Activated T-cell treated with anti-CD3 and anti-CD28 coated beads for 1 hour (primary cell): ENCODE measurements around the gene SRGAP1.

Source experiments
- DNase-seq: peaks from one replicate; pipeline ENCODE4 v3.0.0-alpha.2; 2020; ENCODE audit warnings: low read depth

Gene SRGAP1

GRCh38 chr12:64205542-64205941 lies 361.0 kb downstream of the SRGAP1 start:
- DNase-seq: no peak

- DNase-seq: no peak
These were observed 363.0 kb downstream of the SRGAP1 start for GRCh38 chr12:64207453-64207852.
